ENCODE measurements around the gene CTIF.

Gene CTIF

GRCh38 chr18:48902856-48903601, 364.2 kb downstream of the CTIF start:
- no peak overlapping the region for H3K4me3 ChIP-seq (ENCODE audit: low read length)
- H3K27ac ChIP-seq (ENCODE audit: low read length), result no peak overlapping the region
- H3K4me2 ChIP-seq (ENCODE audit: low read length), result no peak overlapping the region
- H3K9ac ChIP-seq (ENCODE audit: low read length), result no peak overlapping the region
- H2AFZ ChIP-seq (ENCODE audit: low read depth, low read length), result no peak overlapping the region
- no peak for TF ChIP-seq EZH2phosphoT487 (IDR thresholded peaks at IDR 0.05; ENCODE audit: low read depth)
- H3K4me1 ChIP-seq (ENCODE audit: low read length), result peaks cover 3% of the 10 kb centered on the region; the same call in 1 of the 2 replicates
- H3K27me3 ChIP-seq (ENCODE audit: low read depth, low read length), result peaks cover 25% of the 10 kb centered on the region
- no peaks in the 10 kb centered on the region for H3K36me3 ChIP-seq (replicated peaks; ENCODE audit: low read depth, low read length)
- H3K9me3 ChIP-seq (ENCODE audit: insufficient read depth, low read length), result peaks cover 12% of the 10 kb centered on the region; the same call in 1 of the 2 replicates
- no peaks in the 10 kb centered on the region for H3K79me2 ChIP-seq (ENCODE audit: low read length)
- no peaks in the 10 kb centered on the region for H4K20me1 ChIP-seq (ENCODE audit: insufficient read depth, low read length)

- Histone ChIP-seq H3K36me3 (replicated peaks; ENCODE audit: low read depth, low read length) (no peaks in the 10 kb centered on the region), H3K4me3 (ENCODE audit: low read length) (no peak overlapping the region), H3K9ac (ENCODE audit: low read length) (no peak overlapping the region), H3K4me1 (ENCODE audit: low read length) (peaks cover 3% of the 10 kb centered on the region; the same call in 1 of the 2 replicates), H3K27ac (ENCODE audit: low read length) (no peak overlapping the region), H2AFZ (ENCODE audit: low read depth, low read length) (no peak overlapping the region), H3K27me3 (ENCODE audit: low read depth, low read length) (peaks cover 25% of the 10 kb centered on the region), H3K4me2 (ENCODE audit: low read length) (no peak overlapping the region), H4K20me1 (ENCODE audit: insufficient read depth, low read length) (no peaks in the 10 kb centered on the region), H3K9me3 (ENCODE audit: insufficient read depth, low read length) (peaks cover 12% of the 10 kb centered on the region; the same call in 1 of the 2 replicates), H3K79me2 (ENCODE audit: low read length) (no peaks in the 10 kb centered on the region)
- TF ChIP-seq, protein P1, sequence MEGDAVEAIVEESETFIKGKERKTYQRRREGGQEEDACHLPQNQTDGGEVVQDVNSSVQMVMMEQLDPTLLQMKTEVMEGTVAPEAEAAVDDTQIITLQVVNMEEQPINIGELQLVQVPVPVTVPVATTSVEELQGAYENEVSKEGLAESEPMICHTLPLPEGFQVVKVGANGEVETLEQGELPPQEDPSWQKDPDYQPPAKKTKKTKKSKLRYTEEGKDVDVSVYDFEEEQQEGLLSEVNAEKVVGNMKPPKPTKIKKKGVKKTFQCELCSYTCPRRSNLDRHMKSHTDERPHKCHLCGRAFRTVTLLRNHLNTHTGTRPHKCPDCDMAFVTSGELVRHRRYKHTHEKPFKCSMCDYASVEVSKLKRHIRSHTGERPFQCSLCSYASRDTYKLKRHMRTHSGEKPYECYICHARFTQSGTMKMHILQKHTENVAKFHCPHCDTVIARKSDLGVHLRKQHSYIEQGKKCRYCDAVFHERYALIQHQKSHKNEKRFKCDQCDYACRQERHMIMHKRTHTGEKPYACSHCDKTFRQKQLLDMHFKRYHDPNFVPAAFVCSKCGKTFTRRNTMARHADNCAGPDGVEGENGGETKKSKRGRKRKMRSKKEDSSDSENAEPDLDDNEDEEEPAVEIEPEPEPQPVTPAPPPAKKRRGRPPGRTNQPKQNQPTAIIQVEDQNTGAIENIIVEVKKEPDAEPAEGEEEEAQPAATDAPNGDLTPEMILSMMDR (IDR thresholded peaks at IDR 0.05; ENCODE audit: low read depth, low read length), result no peak
- TF ChIP-seq EZH2phosphoT487 (IDR thresholded peaks at IDR 0.05; ENCODE audit: low read depth), result no peak
These were observed 365.3 kb downstream of the CTIF start for GRCh38 chr18:48904091-48904490.

DNA sequence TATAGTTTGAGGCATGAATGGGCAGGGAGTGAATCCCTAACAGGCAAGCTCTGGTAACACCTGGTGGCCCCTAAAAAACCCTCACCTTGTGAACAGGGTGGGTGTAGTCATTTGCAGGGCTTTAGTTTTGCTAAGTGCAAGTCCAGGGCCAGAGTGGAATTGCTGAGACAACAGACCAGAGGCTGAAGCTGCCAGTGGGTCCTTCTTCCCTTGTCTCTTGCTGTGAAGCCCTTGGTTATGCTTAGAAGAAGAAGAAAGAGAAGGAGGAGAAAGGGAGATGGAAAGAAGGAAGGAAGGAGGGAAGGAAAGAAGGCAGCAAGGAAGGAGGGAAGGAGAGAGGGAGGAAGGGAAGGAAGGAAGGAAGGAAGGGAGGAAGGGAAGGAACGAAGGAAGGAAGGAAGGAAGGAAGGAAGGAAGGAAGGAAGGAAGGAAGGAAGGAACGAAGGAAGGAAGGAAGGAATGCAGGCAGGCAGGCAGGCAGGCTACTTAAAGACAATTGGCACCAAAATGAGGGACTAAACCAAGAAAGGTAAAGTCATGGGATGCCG, 366.1 kb downstream of the CTIF start:
- H4K20me1 ChIP-seq (ENCODE audit: insufficient read depth, low read length), result no peaks in the 10 kb centered on the region
- TF ChIP-seq EZH2phosphoT487 (IDR thresholded peaks at IDR 0.05; ENCODE audit: low read depth), result no peak
- TF ChIP-seq, protein P1 (IDR thresholded peaks at IDR 0.05; ENCODE audit: low read depth, low read length), result no peak
- H3K27ac ChIP-seq (ENCODE audit: low read length), result no peak overlapping the region
- H3K9me3 ChIP-seq (ENCODE audit: insufficient read depth, low read length), result peaks cover 6% of the 10 kb centered on the region; the same call in 1 of the 2 replicates
- H3K36me3 ChIP-seq (replicated peaks; ENCODE audit: low read depth, low read length), result no peaks in the 10 kb centered on the region
- peaks cover 1% of the 10 kb centered on the region; the same call in 1 of the 2 replicates for H3K4me1 ChIP-seq (ENCODE audit: low read length)
- peaks cover 25% of the 10 kb centered on the region for H3K27me3 ChIP-seq (ENCODE audit: low read depth, low read length)
- no peak overlapping the region for H2AFZ ChIP-seq (ENCODE audit: low read depth, low read length)
- no peak overlapping the region for H3K4me3 ChIP-seq (ENCODE audit: low read length)
- H3K9ac ChIP-seq (ENCODE audit: low read length), result no peak overlapping the region
- H3K79me2 ChIP-seq (ENCODE audit: low read length), result no peaks in the 10 kb centered on the region
- H3K4me2 ChIP-seq (ENCODE audit: low read length), result no peak overlapping the region

DNA sequence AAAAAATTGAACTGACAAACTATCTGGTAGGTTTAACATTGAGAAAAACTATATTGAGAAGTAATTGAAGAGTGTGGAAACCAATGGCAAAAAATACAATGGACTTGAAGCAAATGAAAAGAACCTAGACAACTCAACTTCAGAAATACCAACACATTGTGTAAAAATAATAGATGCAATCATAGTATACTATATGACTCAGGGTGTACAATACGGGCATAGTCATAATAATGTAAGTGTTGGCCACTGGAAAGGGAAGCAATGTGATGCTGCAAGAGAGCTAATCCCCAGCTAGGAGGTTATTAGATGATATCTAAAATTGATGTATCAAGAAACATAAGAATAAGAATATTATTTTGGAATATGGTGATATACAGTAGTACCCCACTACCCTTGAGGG, 366.7 kb downstream of the CTIF start:
- no peak overlapping the region for H3K4me3 ChIP-seq (ENCODE audit: low read length)
- 0 out of 2 replicates have a peak, but pooled peaks cover 6% of the 10 kb centered on the region for H3K9me3 ChIP-seq (ENCODE audit: insufficient read depth, low read length)
- H2AFZ ChIP-seq (ENCODE audit: low read depth, low read length), result no peak overlapping the region
- no peak overlapping the region for H3K27ac ChIP-seq (ENCODE audit: low read length)
- H4K20me1 ChIP-seq (ENCODE audit: insufficient read depth, low read length), result no peaks in the 10 kb centered on the region
- H3K27me3 ChIP-seq (ENCODE audit: low read depth, low read length), result peaks cover 25% of the 10 kb centered on the region
- no peak for TF ChIP-seq EZH2phosphoT487 (IDR thresholded peaks at IDR 0.05; ENCODE audit: low read depth)
- TF ChIP-seq, protein P1 (IDR thresholded peaks at IDR 0.05; ENCODE audit: low read depth, low read length), result no peak
- H3K4me2 ChIP-seq (ENCODE audit: low read length), result no peak overlapping the region
- H3K36me3 ChIP-seq (replicated peaks; ENCODE audit: low read depth, low read length), result no peaks in the 10 kb centered on the region
- H3K9ac ChIP-seq (ENCODE audit: low read length), result no peak overlapping the region
- H3K79me2 ChIP-seq (ENCODE audit: low read length), result no peaks in the 10 kb centered on the region
- no peaks in the 10 kb centered on the region for H3K4me1 ChIP-seq (ENCODE audit: low read length)
